OCI-LY3 (cell line): ENCODE measurements around the gene LILRA2.
A peak's percentile ranks its signal among the peaks of the same experiment; 100 is the strongest.
"Not testable (repeated sequence)": the region's sequence is repeated elsewhere in the genome, so short reads cannot be mapped to it uniquely, and the experiment has no call there.

Experiments used
- H2AFZ ChIP-seq: fragments of 200-600, 300-600 bp; shearing (Covaris generic); 2 replicates; pipeline ENCODE4 v1.6.0; 2014; ENCODE audit warnings: antibody characterized with exemption, low read depth, low read length
- H3K27ac ChIP-seq: fragments of 200-600, 300-600 bp; sonication (generic); 2 replicates; pipeline ENCODE4 v1.5.1; 2014; ENCODE audit warnings: mild to moderate bottlenecking, low read length, moderate library complexity, mixed read lengths
- H3K27me3 ChIP-seq: fragments of 200-600, 300-600 bp; sonication (generic); 2 replicates; pipeline ENCODE4 v1.6.1; 2014; ENCODE audit warnings: low read depth, low read length, mixed read lengths
- H3K36me3 ChIP-seq: fragments of 200-600, 300-600 bp; sonication (generic); replicated peaks from 2 replicates; pipeline ENCODE3; 2014; ENCODE audit warnings: low read depth, low read length, mixed read lengths
- H3K4me1 ChIP-seq: fragments of 300-600, 200-600 bp; sonication (generic); 2 replicates; pipeline ENCODE4 v1.6.1; 2014; ENCODE audit warnings: low read length, mixed read lengths
- H3K4me2 ChIP-seq: fragments of 200-600, 300-600 bp; sonication (generic); 2 replicates; pipeline ENCODE4 v1.6.1; 2014; ENCODE audit warnings: low read length, mixed read lengths
- H3K4me3 ChIP-seq: fragments of 300-600, 200-600 bp; sonication (generic); 2 replicates; pipeline ENCODE4 v1.5.1; 2014; ENCODE audit warnings: antibody characterized with exemption, mild to moderate bottlenecking, low read length, moderate library complexity
- H3K79me2 ChIP-seq: fragments of 300-600, 200-600 bp; shearing (Covaris generic); 2 replicates; pipeline ENCODE4 v1.6.1; 2014; ENCODE audit warnings: mild to moderate bottlenecking, low read length, mixed read lengths
- H3K9ac ChIP-seq: fragments of 300-600, 200-600 bp; shearing (Covaris generic); 2 replicates; pipeline ENCODE4 v1.6.0; 2014; ENCODE audit warnings: mild to moderate bottlenecking, low read length, moderate library complexity
- H3K9me3 ChIP-seq: fragments of 200-600, 300-600 bp; shearing (Covaris generic); 2 replicates; pipeline ENCODE4 v1.6.1; 2014; ENCODE audit warnings: low read length, mixed read lengths; ENCODE audit not compliant: insufficient read depth
- H4K20me1 ChIP-seq: fragments of 200-600, 300-600 bp; sonication (generic); 2 replicates; pipeline ENCODE4 v1.6.1; 2016; ENCODE audit warnings: low read length, mixed read lengths; ENCODE audit not compliant: insufficient read depth
- CTCF ChIP-seq: fragments of 200-600, 300-600 bp; sonication (generic); IDR thresholded peaks from 2 replicates; pipeline ENCODE4 v1.5.1; 2014; ENCODE audit warnings: antibody characterized with exemption, low read length, low read depth
- EZH2phosphoT487 ChIP-seq: fragments of 200-600 bp; shearing (Covaris generic); IDR thresholded peaks from 2 replicates; pipeline ENCODE4 v1.6.1; 2018; ENCODE audit warnings: antibody characterized with exemption, mixed run types, low read depth

Gene LILRA2

GRCh38 chr19:54616821-54617560 lies 43.4 kb downstream of the LILRA2 start:
- Histone ChIP-seq H4K20me1 (no peaks in the 10 kb centered on the region), H2AFZ (peak overlapping the region; percentile 57; the same call in 1 of the 2 replicates)

GRCh38 chr19:54620464-54620863 lies 46.9 kb downstream of the LILRA2 start:
- TF ChIP-seq EZH2phosphoT487 = no peak
- TF ChIP-seq CTCF = no peak
- Histone ChIP-seq H3K36me3 (peaks cover 7% of the 10 kb centered on the region), H3K4me2 (no peak overlapping the region), H4K20me1 (no peaks in the 10 kb centered on the region), H3K27ac (no peak overlapping the region), H2AFZ (no peak overlapping the region), H3K9me3 (peaks cover 14% of the 10 kb centered on the region), H3K4me3 (no peak overlapping the region), H3K79me2 (peaks cover 11% of the 10 kb centered on the region; the same call in 1 of the 2 replicates), H3K9ac (no peak overlapping the region), H3K4me1 (peaks cover 38% of the 10 kb centered on the region), H3K27me3 (no peaks in the 10 kb centered on the region)

More at GRCh38 chr19:54616821-54617560, 43.4 kb downstream of the LILRA2 start:
- Histone ChIP-seq H3K9me3 (peaks cover 14% of the 10 kb centered on the region), H3K4me3 (peak overlapping the region; percentile 53), H3K36me3 (peaks cover 7% of the 10 kb centered on the region), H3K4me2 (peak overlapping the region; percentile 49), H3K27me3 (no peaks in the 10 kb centered on the region), H3K79me2 (peaks cover 3% of the 10 kb centered on the region; the same call in 1 of the 2 replicates), H3K4me1 (peaks cover 27% of the 10 kb centered on the region), H3K27ac (peak overlapping the region; percentile 81), H3K9ac (peak overlapping the region; percentile 27; the same call in 1 of the 2 replicates)
- TF ChIP-seq EZH2phosphoT487 = no peak
- TF ChIP-seq CTCF = no peak

- peaks cover 11% of the 10 kb centered on the region; the same call in 1 of the 2 replicates for H3K79me2 ChIP-seq
Observed at GRCh38 chr19:54622431-54622830, 48.8 kb downstream of the LILRA2 start.

GRCh38 chr19:54624234-54624633 lies 50.6 kb downstream of the LILRA2 start:
- not testable (repeated sequence) for H4K20me1 ChIP-seq, H3K27me3 ChIP-seq, H3K4me3 ChIP-seq, H3K9ac ChIP-seq, H3K4me2 ChIP-seq, H2AFZ ChIP-seq, H3K27ac ChIP-seq
- Histone ChIP-seq H3K36me3 (peaks cover 11% of the 10 kb centered on the region), H3K4me1 (peaks cover 29% of the 10 kb centered on the region), H3K79me2 (peaks cover 11% of the 10 kb centered on the region; the same call in 1 of the 2 replicates), H3K9me3 (peaks cover 12% of the 10 kb centered on the region)

More at GRCh38 chr19:54622431-54622830, 48.8 kb downstream of the LILRA2 start:
- TF ChIP-seq CTCF (no peak), EZH2phosphoT487 (no peak)
- Histone ChIP-seq H3K9me3 (peaks cover 12% of the 10 kb centered on the region), H3K9ac (no peak overlapping the region), H3K36me3 (peaks cover 11% of the 10 kb centered on the region), H2AFZ (no peak overlapping the region), H3K4me1 (peaks cover 22% of the 10 kb centered on the region), H4K20me1 (no peaks in the 10 kb centered on the region), H3K4me3 (peak overlapping the region; percentile 13; the same call in 1 of the 2 replicates), H3K27me3 (no peaks in the 10 kb centered on the region), H3K4me2 (peak overlapping the region; percentile 44), H3K27ac (no peak overlapping the region)

GRCh38 chr19:54624934-54625730 lies 51.5 kb downstream of the LILRA2 start:
- H3K4me2 ChIP-seq, H4K20me1 ChIP-seq, H3K27ac ChIP-seq, H2AFZ ChIP-seq, H3K27me3 ChIP-seq, H3K9ac ChIP-seq, H3K4me3 ChIP-seq: not testable (repeated sequence)
- peaks cover 11% of the 10 kb centered on the region; the same call in 1 of the 2 replicates for H3K79me2 ChIP-seq
- H3K36me3 ChIP-seq = peaks cover 11% of the 10 kb centered on the region
- H3K9me3 ChIP-seq = peaks cover 10% of the 10 kb centered on the region
- peaks cover 31% of the 10 kb centered on the region for H3K4me1 ChIP-seq
